Neural cell (in vitro differentiated cells): ENCODE data around the gene RUNX1. TPM values are rescaled to one million over a fixed set of nuclear protein-coding genes. Genes with fewer than 3 reads are reported as not detected.

Experiments used
- H2AFZ ChIP-seq: fragments of 200-600, 300-800 bp; sonication (generic), shearing (Covaris generic); 2 replicates; pipeline ENCODE4 v1.6.0; 2014; ENCODE audit warnings: low read depth, mild to moderate bottlenecking, antibody characterized with exemption, low read length, moderate library complexity
- H3F3A ChIP-seq: fragments of 200-600 bp; shearing (Covaris generic); 2 replicates; pipeline ENCODE4 v1.6.1; 2016; ENCODE audit warnings: mild to moderate bottlenecking, moderate library complexity, mixed read lengths, antibody characterized with exemption, low read length; ENCODE audit not compliant: insufficient read depth, poor library complexity, severe bottlenecking
- H3K27ac ChIP-seq: fragments of 200-600, 300-800 bp; sonication (generic), shearing (Covaris generic); 2 replicates; pipeline ENCODE4 v1.5.1; 2014; ENCODE audit warnings: mild to moderate bottlenecking, low read length, moderate library complexity
- H3K27me3 ChIP-seq: fragments of 300-800, 200-600 bp; sonication (generic), shearing (Covaris generic); 2 replicates; pipeline ENCODE4 v1.6.0; 2014; ENCODE audit warnings: mild to moderate bottlenecking, low read depth, low read length, moderate library complexity; ENCODE audit not compliant: insufficient read depth
- H3K36me3 ChIP-seq: fragments of 300-800, 200-600 bp; sonication (generic), shearing (Covaris generic); 2 replicates; pipeline ENCODE4 v1.5.1; 2014; ENCODE audit warnings: mild to moderate bottlenecking, antibody characterized with exemption, low read length, moderate library complexity; ENCODE audit not compliant: insufficient read depth
- H3K4me2 ChIP-seq: fragments of 300-800, 200-600 bp; sonication (generic), shearing (Covaris generic); 2 replicates; pipeline ENCODE4 v1.6.0; 2014; ENCODE audit warnings: mild to moderate bottlenecking, low read length
- H3K4me3 ChIP-seq: fragments of 300-800, 200-600 bp; sonication (generic), shearing (Covaris generic); 2 replicates; pipeline ENCODE4 v1.5.1; 2014; ENCODE audit warnings: mild to moderate bottlenecking, low read length, moderate library complexity
- H3K79me2 ChIP-seq: fragments of 200-600 bp; shearing (Covaris generic); replicated peaks from 2 replicates; pipeline ENCODE4 v1.6.0; 2014; ENCODE audit warnings: mild to moderate bottlenecking, low read length, moderate library complexity; ENCODE audit not compliant: insufficient read depth
- H3K9ac ChIP-seq: fragments of 300-800, 200-600 bp; sonication (generic), shearing (Covaris generic); 2 replicates; pipeline ENCODE4 v1.6.1; 2016; ENCODE audit warnings: mild to moderate bottlenecking, low read length, mixed read lengths
- H3K9me2 ChIP-seq: fragments of 200-600 bp; shearing (Covaris generic); 2 replicates; pipeline ENCODE4 v1.6.1; 2016; ENCODE audit warnings: mild to moderate bottlenecking, low read length, mixed read lengths; ENCODE audit not compliant: insufficient read depth
- H3K9me3 ChIP-seq: fragments of 200-600, 300-800 bp; sonication (generic), shearing (Covaris generic); 2 replicates; pipeline ENCODE4 v1.6.1; 2016; ENCODE audit warnings: mild to moderate bottlenecking, mixed run types, low read length, moderate library complexity, mixed read lengths
- H4K20me1 ChIP-seq: fragments of 200-600 bp; shearing (Covaris generic); 2 replicates; pipeline ENCODE4 v1.6.1; 2016; ENCODE audit warnings: mild to moderate bottlenecking, mixed run types; ENCODE audit not compliant: insufficient read depth
- CTCF ChIP-seq: fragments of 450-650 bp; IDR thresholded peaks from 2 replicates; pipeline ENCODE4 v1.5.1; 2014; ENCODE audit warnings: antibody characterized with exemption, mild to moderate bottlenecking, moderate library complexity; ENCODE audit not compliant: poor library complexity, severe bottlenecking
- EP300 ChIP-seq: fragments of 450-650 bp; conservative IDR thresholded peaks from 2 replicates; pipeline ENCODE4 v1.6.1; 2014; ENCODE audit warnings: antibody characterized with exemption, mild to moderate bottlenecking, moderate library complexity; ENCODE audit not compliant: poor library complexity, severe bottlenecking
- EZH2 ChIP-seq: fragments of 200-600, 300-800 bp; shearing (Covaris generic), sonication (generic); IDR thresholded peaks from 2 replicates; pipeline ENCODE4 v1.6.1; 2014; ENCODE audit warnings: antibody characterized with exemption, low read length, borderline replicate concordance, mild to moderate bottlenecking; ENCODE audit not compliant: insufficient read depth, poor library complexity, severe bottlenecking
- MXI1 ChIP-seq: fragments of 450-650 bp; conservative IDR thresholded peaks from 2 replicates; pipeline ENCODE4 v1.6.1; 2014; ENCODE audit warnings: antibody characterized with exemption, mild to moderate bottlenecking; ENCODE audit not compliant: poor library complexity, severe bottlenecking
- POLR2AphosphoS5 ChIP-seq: IDR thresholded peaks from 2 replicates; pipeline ENCODE4 v1.6.1; 2012
- RAD21 ChIP-seq: fragments of 450-650 bp; conservative IDR thresholded peaks from 2 replicates; pipeline ENCODE4 v1.6.1; 2014; ENCODE audit warnings: antibody characterized with exemption, mild to moderate bottlenecking, moderate library complexity
- REST ChIP-seq: IDR thresholded peaks from 2 replicates; pipeline ENCODE4 v1.6.1; 2012; ENCODE audit warnings: borderline replicate concordance
- SMC3 ChIP-seq: fragments of 450-650 bp; conservative IDR thresholded peaks from 2 replicates; pipeline ENCODE4 v1.6.1; 2014; ENCODE audit warnings: antibody characterized with exemption, mild to moderate bottlenecking, moderate library complexity; ENCODE audit not compliant: poor library complexity
- TAF1 ChIP-seq: IDR thresholded peaks from 2 replicates; pipeline ENCODE4 v1.6.1; 2012; ENCODE audit warnings: low read depth
- polyA plus RNA-seq: library from polyadenylated mRNA; depleted of rRNA; stranded (reverse); fragments of >200 nt; gene quantifications from 2 replicates; pipeline ENCODE4 v1.2.3, GENCODE V29; 2014

The RUNX1 gene
- polyA plus RNA-seq, 1 donor from 2014 or later: not detected

GRCh38 chr21:34923202-34923601 lies 125.9 kb downstream of the RUNX1 start:
- Histone ChIP-seq H3K36me3 (no peaks in the 10 kb centered on the region), H4K20me1 (no peaks in the 10 kb centered on the region), H3K27me3 (no peaks in the 10 kb centered on the region), H3K4me2 (no peak overlapping the region), H3K4me3 (no peak overlapping the region), H3K79me2 (no peaks in the 10 kb centered on the region), H3K9me3 (no peaks in the 10 kb centered on the region), H3K9ac (no peak overlapping the region), H3K27ac (no peak overlapping the region), H2AFZ (no peak overlapping the region), H3K9me2 (no peaks in the 10 kb centered on the region), H3F3A (no peaks in the 10 kb centered on the region)
- no peak for TF ChIP-seq EP300

- H3K9ac ChIP-seq: no peak overlapping the region
- H3K36me3 ChIP-seq: no peaks in the 10 kb centered on the region
- TF ChIP-seq EP300 (no peak), TAF1 (no peak), CTCF (no peak), REST (no peak), MXI1 (no peak), RAD21 (no peak), POLR2AphosphoS5 (no peak), SMC3 (no peak), EZH2 (no peak)
- H3K79me2 ChIP-seq: no peaks in the 10 kb centered on the region
- no peak overlapping the region for H3K4me2 ChIP-seq
- no peak overlapping the region for H3K4me3 ChIP-seq
- H3K27me3 ChIP-seq: no peaks in the 10 kb centered on the region
- H3K9me2 ChIP-seq: no peaks in the 10 kb centered on the region
- no peak overlapping the region for H2AFZ ChIP-seq
- H3K9me3 ChIP-seq: no peaks in the 10 kb centered on the region
- no peaks in the 10 kb centered on the region for H4K20me1 ChIP-seq
- H3F3A ChIP-seq: no peaks in the 10 kb centered on the region
- no peak overlapping the region for H3K27ac ChIP-seq
Observed at GRCh38 chr21:34922479-34922878, 126.6 kb downstream of the RUNX1 start.

- Histone ChIP-seq H3K9ac (no peak overlapping the region), H2AFZ (no peak overlapping the region), H3K4me2 (no peak overlapping the region), H3K79me2 (no peaks in the 10 kb centered on the region), H3F3A (no peaks in the 10 kb centered on the region), H3K9me2 (no peaks in the 10 kb centered on the region), H3K27me3 (no peaks in the 10 kb centered on the region), H3K27ac (no peak overlapping the region), H3K9me3 (no peaks in the 10 kb centered on the region), H4K20me1 (no peaks in the 10 kb centered on the region), H3K4me3 (no peak overlapping the region), H3K36me3 (no peaks in the 10 kb centered on the region)
- TF ChIP-seq REST: no peak
- no peak for TF ChIP-seq POLR2AphosphoS5
- no peak for TF ChIP-seq EZH2
- no peak for TF ChIP-seq MXI1
- TF ChIP-seq SMC3: no peak
- TF ChIP-seq CTCF: no peak
- TF ChIP-seq RAD21: no peak
- no peak for TF ChIP-seq TAF1
- TF ChIP-seq EP300: no peak
Observed at GRCh38 chr21:34921151-34921550, 128.0 kb downstream of the RUNX1 start.
